ENCODE results near the gene SEC22B. TPM values are rescaled to one million over a fixed set of nuclear protein-coding genes. Genes with fewer than 3 reads are reported as not detected.
"Not testable (repeated sequence)": the region's sequence is repeated elsewhere in the genome, so short reads cannot be mapped to it uniquely, and the experiment has no call there.

The SEC22B gene
- total RNA-seq, 1 experiment from 2014 or later, result 25.8 TPM

DNA sequence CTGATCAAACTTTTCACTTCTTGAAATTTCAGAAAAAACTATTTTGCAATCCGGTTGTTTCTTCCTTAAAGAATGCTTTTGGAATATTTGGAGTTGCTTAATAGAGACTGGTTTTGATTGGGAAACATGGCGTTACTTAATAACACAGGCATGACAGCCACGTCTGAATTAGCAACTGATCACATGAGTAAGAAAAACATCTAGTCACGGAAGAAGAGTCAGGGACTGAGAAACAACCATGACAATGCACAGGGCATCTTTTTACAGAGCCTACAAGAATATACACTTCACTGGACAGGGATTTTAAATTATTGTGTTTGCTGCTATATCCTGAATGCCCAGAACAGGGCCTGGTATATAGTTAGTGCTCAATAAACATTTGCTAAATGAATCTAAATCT is 18.2 kb downstream of the SEC22B start:
- H3K9me3 ChIP-seq; H3K27ac Mint-ChIP-seq (ENCODE audit: unreplicated experiment); CTCF ChIA-PET; H3K27me3 Mint-ChIP-seq (ENCODE audit: insufficient read depth, unreplicated experiment); H3K4me3 Mint-ChIP-seq (ENCODE audit: unreplicated experiment); H3K27me3 ChIP-seq (replicated peaks; ENCODE audit: control insufficient read depth, insufficient read depth, low read length); intact Hi-C loops (cut with micrococcal nuclease; ENCODE audit: unreplicated experiment); H3K36me3 ChIP-seq (ENCODE audit: control insufficient read depth, insufficient read depth, low read length); H3K4me3 ChIP-seq (ENCODE audit: low read depth, low read length); BruUV-seq (replicated peaks); H3K9me3 Mint-ChIP-seq (ENCODE audit: unreplicated experiment); H3K4me1 ChIP-seq; POLR2A ChIA-PET; H3K36me3 Mint-ChIP-seq (ENCODE audit: insufficient read depth, unreplicated experiment); DNase-seq; H3K4me1 Mint-ChIP-seq (ENCODE audit: low read depth, unreplicated experiment): not testable (repeated sequence)

GRCh38 chr1:120150138-120150822 is 26.0 kb downstream of the SEC22B start:
- CTCF ChIA-PET; intact Hi-C loops (cut with micrococcal nuclease; ENCODE audit: unreplicated experiment); DNase-seq; H3K27me3 Mint-ChIP-seq (ENCODE audit: insufficient read depth, unreplicated experiment); H3K27me3 ChIP-seq (replicated peaks; ENCODE audit: control insufficient read depth, insufficient read depth, low read length); H3K9me3 Mint-ChIP-seq (ENCODE audit: unreplicated experiment); H3K9me3 ChIP-seq; H3K4me3 ChIP-seq (ENCODE audit: low read depth, low read length); H3K36me3 ChIP-seq (ENCODE audit: control insufficient read depth, insufficient read depth, low read length); POLR2A ChIA-PET; H3K36me3 Mint-ChIP-seq (ENCODE audit: insufficient read depth, unreplicated experiment); H3K4me1 Mint-ChIP-seq (ENCODE audit: low read depth, unreplicated experiment); H3K27ac Mint-ChIP-seq (ENCODE audit: unreplicated experiment); H3K4me1 ChIP-seq; BruUV-seq (replicated peaks); H3K4me3 Mint-ChIP-seq (ENCODE audit: unreplicated experiment): not testable (repeated sequence)

DNA sequence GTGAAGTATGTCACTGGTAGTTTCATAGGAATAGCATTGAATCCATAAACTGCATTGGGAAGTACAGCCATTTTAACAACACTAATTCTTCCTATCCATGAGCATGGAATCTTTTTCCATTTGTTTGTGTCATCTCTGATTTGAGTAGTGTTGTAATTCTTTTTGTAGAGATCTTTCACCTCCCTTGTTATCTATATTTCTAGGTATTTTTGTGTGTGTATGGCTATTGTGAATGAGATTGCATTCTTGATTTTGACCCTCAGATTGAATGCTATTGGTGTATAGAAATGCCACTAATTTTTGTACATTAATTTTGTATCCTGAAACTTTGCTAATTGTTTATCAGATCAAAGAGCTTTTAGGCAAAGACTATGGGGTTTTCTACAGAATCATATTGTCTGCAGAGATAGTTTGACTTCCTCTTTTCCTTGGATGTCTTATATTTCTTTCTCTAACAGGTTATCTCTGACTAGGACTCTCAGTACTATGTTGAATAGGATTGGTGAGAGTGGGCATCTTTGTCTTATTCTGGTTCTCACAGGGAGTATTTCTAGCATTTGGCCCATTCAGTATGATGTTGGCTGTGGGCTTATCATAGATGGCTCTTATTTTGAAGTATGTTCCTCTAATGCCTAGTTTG is 26.8 kb downstream of the SEC22B start:
- H3K9me3 ChIP-seq; DNase-seq; H3K27me3 ChIP-seq (replicated peaks; ENCODE audit: control insufficient read depth, insufficient read depth, low read length); CTCF ChIA-PET; H3K4me1 Mint-ChIP-seq (ENCODE audit: low read depth, unreplicated experiment); H3K4me3 Mint-ChIP-seq (ENCODE audit: unreplicated experiment); H3K27me3 Mint-ChIP-seq (ENCODE audit: insufficient read depth, unreplicated experiment); H3K9me3 Mint-ChIP-seq (ENCODE audit: unreplicated experiment); H3K27ac Mint-ChIP-seq (ENCODE audit: unreplicated experiment); BruUV-seq (replicated peaks); H3K36me3 Mint-ChIP-seq (ENCODE audit: insufficient read depth, unreplicated experiment); H3K4me1 ChIP-seq; H3K36me3 ChIP-seq (ENCODE audit: control insufficient read depth, insufficient read depth, low read length); H3K4me3 ChIP-seq (ENCODE audit: low read depth, low read length); POLR2A ChIA-PET: not testable (repeated sequence)
- intact Hi-C loops (cut with micrococcal nuclease; ENCODE audit: unreplicated experiment), result loop anchor here (10.0 kb wide), 1 partner anchor 195 kb away; no protein-coding TSS in a partner anchor

DNA sequence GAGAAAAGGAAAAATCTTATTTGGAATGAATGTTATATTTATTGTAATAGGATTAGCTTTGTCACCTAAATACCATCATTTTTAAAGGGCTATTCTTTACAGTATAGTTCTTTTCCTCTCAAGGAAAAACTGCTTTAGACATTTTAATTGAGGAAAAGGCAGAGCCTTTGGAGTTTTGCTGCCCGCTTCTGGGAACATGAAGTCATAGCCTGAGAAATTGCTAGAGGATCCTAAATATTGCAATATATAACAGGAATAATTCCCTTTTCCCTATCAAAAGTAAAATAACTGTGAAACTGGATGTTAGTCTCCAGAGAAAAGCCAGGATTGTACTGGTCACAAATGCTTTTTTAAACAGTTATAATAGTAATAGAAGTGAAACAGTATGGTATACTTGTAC is 30.5 kb downstream of the SEC22B start:
- H3K4me3 ChIP-seq (ENCODE audit: low read depth, low read length); POLR2A ChIA-PET; H3K27me3 Mint-ChIP-seq (ENCODE audit: insufficient read depth, unreplicated experiment); CTCF ChIA-PET; H3K27me3 ChIP-seq (replicated peaks; ENCODE audit: control insufficient read depth, insufficient read depth, low read length); H3K4me3 Mint-ChIP-seq (ENCODE audit: unreplicated experiment); H3K9me3 Mint-ChIP-seq (ENCODE audit: unreplicated experiment); H3K4me1 Mint-ChIP-seq (ENCODE audit: low read depth, unreplicated experiment); H3K36me3 Mint-ChIP-seq (ENCODE audit: insufficient read depth, unreplicated experiment); H3K9me3 ChIP-seq; H3K36me3 ChIP-seq (ENCODE audit: control insufficient read depth, insufficient read depth, low read length); BruUV-seq (replicated peaks); H3K27ac Mint-ChIP-seq (ENCODE audit: unreplicated experiment); DNase-seq; H3K4me1 ChIP-seq: not testable (repeated sequence)
- intact Hi-C loops (cut with micrococcal nuclease; ENCODE audit: unreplicated experiment), result loop anchor here (10.0 kb wide), 1 partner anchor 191 kb away; no protein-coding TSS in a partner anchor

GRCh38 chr1:120144626-120145025 is 31.7 kb downstream of the SEC22B start:
- BruUV-seq (replicated peaks); POLR2A ChIA-PET; H3K36me3 ChIP-seq (ENCODE audit: control insufficient read depth, insufficient read depth, low read length); H3K36me3 Mint-ChIP-seq (ENCODE audit: insufficient read depth, unreplicated experiment); DNase-seq; H3K27me3 Mint-ChIP-seq (ENCODE audit: insufficient read depth, unreplicated experiment); H3K4me3 Mint-ChIP-seq (ENCODE audit: unreplicated experiment); H3K27ac Mint-ChIP-seq (ENCODE audit: unreplicated experiment); H3K4me1 Mint-ChIP-seq (ENCODE audit: low read depth, unreplicated experiment); H3K27me3 ChIP-seq (replicated peaks; ENCODE audit: control insufficient read depth, insufficient read depth, low read length); H3K9me3 ChIP-seq; H3K4me3 ChIP-seq (ENCODE audit: low read depth, low read length); CTCF ChIA-PET; H3K4me1 ChIP-seq; H3K9me3 Mint-ChIP-seq (ENCODE audit: unreplicated experiment): not testable (repeated sequence)
- intact Hi-C loops (cut with micrococcal nuclease; ENCODE audit: unreplicated experiment), result loop anchor here (10.0 kb wide), 1 partner anchor 190 kb away; no protein-coding TSS in a partner anchor

- H3K9me3 Mint-ChIP-seq (ENCODE audit: unreplicated experiment); BruUV-seq (replicated peaks); H3K4me3 ChIP-seq (ENCODE audit: low read depth, low read length); H3K4me3 Mint-ChIP-seq (ENCODE audit: unreplicated experiment); DNase-seq; H3K27me3 ChIP-seq (replicated peaks; ENCODE audit: control insufficient read depth, insufficient read depth, low read length); H3K27me3 Mint-ChIP-seq (ENCODE audit: insufficient read depth, unreplicated experiment); H3K27ac Mint-ChIP-seq (ENCODE audit: unreplicated experiment); H3K36me3 ChIP-seq (ENCODE audit: control insufficient read depth, insufficient read depth, low read length); H3K36me3 Mint-ChIP-seq (ENCODE audit: insufficient read depth, unreplicated experiment); H3K9me3 ChIP-seq; POLR2A ChIA-PET; CTCF ChIA-PET; H3K4me1 ChIP-seq; H3K4me1 Mint-ChIP-seq (ENCODE audit: low read depth, unreplicated experiment): not testable (repeated sequence)
- intact Hi-C loops (cut with micrococcal nuclease; ENCODE audit: unreplicated experiment), result loop anchor here (10.0 kb wide), 1 partner anchor 189 kb away; no protein-coding TSS in a partner anchor
Measured at GRCh38 chr1:120144169-120144568, 32.2 kb downstream of the SEC22B start.

GRCh38 chr1:120143334-120143733 is 33.0 kb downstream of the SEC22B start:
- H3K27ac Mint-ChIP-seq (ENCODE audit: unreplicated experiment); H3K36me3 Mint-ChIP-seq (ENCODE audit: insufficient read depth, unreplicated experiment); H3K4me3 Mint-ChIP-seq (ENCODE audit: unreplicated experiment); CTCF ChIA-PET; H3K9me3 ChIP-seq; H3K36me3 ChIP-seq (ENCODE audit: control insufficient read depth, insufficient read depth, low read length); H3K27me3 ChIP-seq (replicated peaks; ENCODE audit: control insufficient read depth, insufficient read depth, low read length); H3K4me3 ChIP-seq (ENCODE audit: low read depth, low read length); POLR2A ChIA-PET; H3K9me3 Mint-ChIP-seq (ENCODE audit: unreplicated experiment); H3K27me3 Mint-ChIP-seq (ENCODE audit: insufficient read depth, unreplicated experiment); H3K4me1 ChIP-seq; DNase-seq; H3K4me1 Mint-ChIP-seq (ENCODE audit: low read depth, unreplicated experiment); BruUV-seq (replicated peaks): not testable (repeated sequence)
- intact Hi-C loops (cut with micrococcal nuclease; ENCODE audit: unreplicated experiment), result loop anchor here (10.0 kb wide), 1 partner anchor 189 kb away; no protein-coding TSS in a partner anchor
